Dedifferentiated amniotic fluid mesenchymal stem cell (primary cell): ENCODE data around the gene SULT4A1.

ENCODE experiments used
- DNase-seq: peaks from one replicate; pipeline ENCODE4 v3.0.0-alpha.2; 2016; ENCODE audit errors: extremely low spot score

SULT4A1 gene

GRCh38 chr22:43860831-43861230 lies 1.5 kb downstream of the SULT4A1 start:
- DNase-seq: no peak

- DNase-seq: no peak
Measured at GRCh38 chr22:43860126-43860525, 2.2 kb downstream of the SULT4A1 start.

GRCh38 chr22:43859621-43860020 lies 2.7 kb downstream of the SULT4A1 start:
- DNase-seq: no peak

- no peak for DNase-seq
Measured at GRCh38 chr22:43859176-43859575, 3.1 kb downstream of the SULT4A1 start.

GRCh38 chr22:43858156-43858895 lies 4.0 kb downstream of the SULT4A1 start:
- no peak for DNase-seq

DNA sequence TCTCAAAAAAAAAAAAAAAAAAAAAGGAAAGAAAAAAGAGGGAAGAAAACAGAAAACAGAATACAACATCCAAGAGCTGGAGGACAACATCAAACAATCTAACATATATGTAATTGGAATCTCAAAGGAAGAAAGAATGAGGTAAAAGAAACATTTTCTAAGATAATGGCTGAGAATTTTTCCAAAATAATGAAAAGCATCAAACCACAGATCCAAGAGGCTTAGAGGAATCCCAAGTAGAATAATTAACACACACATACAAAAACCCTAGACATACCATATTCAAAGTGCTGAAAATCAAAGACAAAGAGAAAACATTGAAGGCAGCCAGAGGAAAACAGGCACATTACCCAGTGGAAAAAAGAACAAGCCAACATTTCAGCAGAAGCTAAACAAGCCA lies 4.9 kb downstream of the SULT4A1 start:
- no peak for DNase-seq

- DNase-seq: no peak
Measured at GRCh38 chr22:43855431-43855830, 6.9 kb downstream of the SULT4A1 start.

DNA sequence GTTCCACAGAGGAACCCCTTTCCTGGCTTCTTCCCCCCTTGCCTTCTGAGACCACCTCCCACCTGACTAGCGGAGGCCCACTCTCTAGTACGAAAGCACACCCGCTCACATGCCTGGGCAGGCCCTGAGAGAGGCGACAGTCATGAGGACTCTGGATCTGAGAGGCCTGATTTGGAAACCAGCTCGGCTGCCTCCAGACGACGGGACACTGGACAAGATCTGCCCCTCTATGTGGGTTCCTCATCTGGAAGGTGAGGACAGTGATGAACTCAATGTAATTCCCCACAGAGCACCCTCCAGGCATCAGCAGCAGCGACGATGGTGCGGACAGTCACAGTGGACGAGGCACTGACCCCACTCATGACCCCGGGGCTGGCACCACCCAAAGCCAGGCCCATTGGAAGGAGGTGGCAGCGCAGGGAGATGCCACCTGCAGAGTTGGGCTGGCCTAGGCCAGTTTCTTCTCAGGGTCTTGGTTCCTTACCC lies 7.5 kb downstream of the SULT4A1 start:
- no peak for DNase-seq

DNA sequence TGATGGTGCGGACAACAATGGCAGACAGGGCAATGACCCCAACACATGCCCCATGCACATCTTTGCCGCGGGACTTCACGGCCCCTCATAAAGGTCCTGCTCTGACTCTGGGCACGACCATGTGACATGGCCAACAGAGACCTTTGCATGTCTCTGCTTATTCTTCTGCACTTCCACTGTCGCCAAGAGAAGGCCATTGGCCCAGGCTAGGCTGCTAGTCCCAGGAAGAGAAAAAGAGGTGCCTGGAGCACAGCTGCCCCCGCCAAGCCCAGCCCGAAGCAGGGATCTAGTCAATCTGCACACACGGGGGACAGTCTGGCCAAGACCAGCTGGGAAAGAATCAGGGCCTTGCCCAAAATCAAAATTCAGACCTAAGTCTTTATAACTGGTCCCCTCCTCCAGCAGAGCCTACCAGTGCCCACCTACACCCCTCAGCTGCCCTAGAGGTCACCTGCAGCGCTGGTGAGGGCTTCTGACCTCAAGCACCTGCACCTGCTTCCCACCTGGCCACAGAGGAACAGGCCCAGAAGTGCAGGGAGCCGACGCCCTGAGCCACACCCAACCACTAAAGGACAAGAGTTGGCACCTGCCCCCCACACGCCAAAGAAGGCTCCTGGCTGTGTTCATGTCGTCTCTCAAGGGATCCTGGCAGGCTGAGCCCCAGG lies 8.1 kb downstream of the SULT4A1 start:
- no peak for DNase-seq

GRCh38 chr22:43853328-43853931 lies 8.9 kb downstream of the SULT4A1 start:
- DNase-seq: no peak

- DNase-seq: no peak
Measured at GRCh38 chr22:43852573-43853327, 9.6 kb downstream of the SULT4A1 start.

- DNase-seq: no peak
Measured at GRCh38 chr22:43851979-43852307, 10.4 kb downstream of the SULT4A1 start.

DNA sequence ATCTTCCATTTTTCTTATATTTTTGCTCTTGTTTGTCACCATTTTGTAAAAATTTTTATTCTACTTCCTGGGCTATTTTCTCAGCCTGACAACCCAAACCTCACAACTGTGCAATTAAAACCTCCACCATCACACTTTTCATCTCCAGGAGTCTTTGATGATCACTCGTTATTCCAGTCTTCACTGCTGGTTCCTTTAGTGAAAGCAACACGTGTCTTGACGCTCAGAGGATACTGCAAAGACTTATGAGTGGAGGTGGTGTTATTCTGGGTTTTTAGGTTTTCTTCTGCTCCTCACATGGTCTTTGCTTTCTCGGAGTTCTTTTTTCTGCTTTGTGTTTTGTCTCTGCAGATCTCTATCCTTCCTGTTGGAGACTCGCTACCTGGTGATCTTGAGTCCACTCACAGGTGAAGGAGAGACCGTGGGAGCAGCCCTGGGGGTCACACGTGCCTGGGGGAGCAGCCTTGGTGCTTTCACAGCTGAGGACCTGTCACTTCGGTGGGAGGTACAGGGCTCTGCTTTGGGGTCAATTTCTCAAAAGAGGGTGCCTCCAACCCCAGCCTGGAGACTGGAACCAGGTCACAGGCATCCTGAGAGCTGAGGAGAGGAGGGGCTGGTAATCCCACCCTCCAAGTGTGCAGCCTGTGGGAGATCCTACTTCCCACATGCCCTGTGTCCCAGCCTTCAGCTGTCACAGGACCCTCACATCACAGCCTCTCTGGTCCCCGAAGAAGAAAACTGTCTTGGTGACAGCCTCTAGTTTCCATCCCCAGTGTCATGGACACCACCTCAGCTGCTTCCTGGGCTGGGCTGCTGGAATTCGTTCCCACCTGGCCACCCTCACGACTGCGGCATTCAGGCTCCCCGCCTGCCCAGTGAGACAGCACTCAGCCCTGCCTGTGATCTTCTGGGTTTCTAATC lies 11.0 kb downstream of the SULT4A1 start:
- no peak for DNase-seq

DNA sequence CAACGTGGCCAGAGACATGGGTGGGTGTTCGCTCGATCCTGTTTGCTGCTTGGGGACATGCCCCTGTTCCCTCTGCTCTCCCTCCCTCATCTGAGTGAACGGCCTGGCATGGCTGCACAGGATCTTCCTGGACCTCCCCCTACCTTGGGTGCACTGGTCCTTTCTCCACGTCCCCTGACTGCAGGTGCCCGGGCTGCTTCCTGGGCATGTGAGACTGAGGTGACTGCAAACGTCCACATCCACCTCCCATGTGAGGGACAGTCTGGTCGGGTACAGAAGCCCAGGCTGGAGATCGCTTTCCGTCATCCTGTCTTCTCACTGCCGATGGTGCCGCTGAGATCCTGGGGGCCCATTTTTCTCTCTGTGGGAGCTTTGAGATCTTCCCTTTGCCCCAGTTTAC lies 11.8 kb downstream of the SULT4A1 start:
- DNase-seq: no peak

DNA sequence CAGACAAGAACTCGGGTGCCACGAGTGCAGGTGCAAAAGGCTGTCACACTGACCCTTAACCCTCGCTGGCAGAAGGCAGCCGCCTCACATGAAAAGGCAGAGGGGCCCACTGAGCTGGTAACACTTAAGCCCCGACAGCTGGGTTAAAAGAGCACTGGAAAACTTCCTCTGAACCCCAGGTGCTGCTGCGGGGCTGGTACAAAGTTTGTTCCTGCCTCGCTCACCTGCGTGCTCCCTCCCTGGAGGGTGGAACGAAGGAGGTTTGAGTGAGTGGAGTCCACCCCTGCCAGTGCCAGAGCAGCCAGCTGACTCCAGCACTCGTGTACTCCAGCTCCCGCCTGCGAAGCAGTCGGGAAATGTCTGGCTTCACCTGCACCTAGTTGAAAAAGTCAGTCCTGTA lies 12.6 kb downstream of the SULT4A1 start:
- no peak for DNase-seq

GRCh38 chr22:43848366-43849171 lies 13.7 kb downstream of the SULT4A1 start:
- no peak for DNase-seq

DNA sequence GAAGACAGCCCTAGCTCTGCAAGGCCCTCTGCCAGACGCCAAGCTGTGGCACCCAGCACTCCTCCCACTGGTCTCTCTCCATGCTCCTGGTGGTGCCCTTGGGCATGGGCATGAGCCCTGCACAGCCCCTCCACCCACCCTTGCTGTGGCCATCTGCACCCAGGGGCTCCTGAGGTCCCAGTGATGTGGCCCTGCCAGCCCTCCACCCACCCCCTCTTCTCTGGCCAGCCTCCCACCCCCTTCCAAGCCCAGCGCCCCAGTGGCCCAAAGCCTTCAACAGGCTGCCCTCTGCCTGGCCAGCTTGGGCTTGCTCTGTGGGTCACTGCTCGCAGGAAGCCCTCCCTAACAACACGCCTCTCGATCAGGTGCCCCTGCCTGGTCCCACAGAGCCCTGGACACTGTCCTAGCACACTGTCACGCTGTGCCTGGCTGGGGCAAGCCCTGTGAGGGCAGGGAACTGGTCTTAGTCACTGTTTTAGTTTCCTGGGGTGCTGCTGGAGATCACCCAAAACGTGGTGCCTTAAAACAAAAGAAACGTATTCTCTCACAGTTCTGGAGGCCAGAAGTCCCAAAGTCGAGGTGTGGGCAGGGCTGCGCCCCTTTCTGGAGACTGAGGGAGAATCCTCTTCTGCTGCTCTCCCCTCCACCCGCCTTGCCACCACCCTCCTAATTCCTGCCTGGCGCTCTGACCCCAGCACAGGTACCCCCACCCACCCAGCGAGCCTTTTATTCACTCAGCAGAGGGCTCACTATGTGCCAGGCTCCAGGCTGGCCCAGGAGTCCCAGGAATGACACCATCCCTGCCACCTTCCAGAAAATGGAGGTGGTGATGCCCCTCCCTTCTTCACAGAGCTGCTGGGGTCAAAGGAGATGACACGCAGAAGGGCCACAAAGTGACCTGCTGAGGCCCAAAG lies 14.7 kb downstream of the SULT4A1 start:
- no peak for DNase-seq

DNA sequence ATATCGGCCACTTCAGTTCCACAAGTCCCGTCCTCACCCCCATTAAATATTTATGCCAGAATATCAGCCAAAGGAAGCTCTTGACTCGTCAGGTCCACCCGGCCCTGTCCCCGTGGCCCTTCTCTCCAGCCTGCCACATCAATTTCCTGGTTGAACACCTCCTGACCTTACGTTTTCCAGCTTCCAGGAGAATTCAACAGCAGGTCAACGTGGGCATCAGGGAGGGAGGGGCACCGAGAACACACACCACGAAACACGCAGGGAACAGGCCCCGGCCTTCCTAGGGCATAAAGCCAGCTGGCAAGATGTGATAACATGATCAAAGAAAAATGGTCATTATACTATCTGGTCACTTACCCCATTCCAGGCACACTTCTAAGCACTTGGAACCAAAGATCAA lies 15.3 kb downstream of the SULT4A1 start:
- no peak for DNase-seq

GRCh38 chr22:43845981-43846380 lies 16.3 kb downstream of the SULT4A1 start:
- no peak for DNase-seq
